ENCODE data around the gene ISG20.
A peak's percentile ranks its signal among the peaks of the same experiment; 100 is the strongest.
"Not testable (repeated sequence)": the region's sequence is repeated elsewhere in the genome, so short reads cannot be mapped to it uniquely, and the experiment has no call there.

ISG20 gene

GRCh38 chr15:88619796-88620195, 19.0 kb upstream of the ISG20 start:
- FAIRE-seq, result no peak

GRCh38 chr15:88620995-88621772, 17.6 kb upstream of the ISG20 start, which contains the start of gene AEN:
TSS of gene AEN (plus strand) at chr15:88621340. CDS start at chr15:88626210, 4,870 bp downstream.
- FAIRE-seq, result peak; percentile 45

- FAIRE-seq, result no peak
These were observed 16.8 kb upstream of the ISG20 start for GRCh38 chr15:88621789-88622604.

GRCh38 chr15:88622605-88622975, 16.2 kb upstream of the ISG20 start:
- no peak for FAIRE-seq

GRCh38 chr15:88623061-88623460, 15.8 kb upstream of the ISG20 start:
- FAIRE-seq, result no peak

- FAIRE-seq, result no peak
These were observed 15.2 kb upstream of the ISG20 start for GRCh38 chr15:88623632-88624031.

GRCh38 chr15:88624156-88624970, 14.5 kb upstream of the ISG20 start:
- FAIRE-seq, result no peak

- no peak for FAIRE-seq
These were observed 13.8 kb upstream of the ISG20 start for GRCh38 chr15:88624971-88625490.

- no peak for FAIRE-seq
These were observed 12.7 kb upstream of the ISG20 start for GRCh38 chr15:88625943-88626741.

GRCh38 chr15:88627463-88627862, 11.4 kb upstream of the ISG20 start:
- FAIRE-seq, result no peak

- no peak for FAIRE-seq
These were observed 10.7 kb upstream of the ISG20 start for GRCh38 chr15:88628018-88628654.

- FAIRE-seq, result no peak
These were observed 9.7 kb upstream of the ISG20 start for GRCh38 chr15:88629071-88629470.

- no peak for FAIRE-seq
These were observed 8.6 kb upstream of the ISG20 start for GRCh38 chr15:88630141-88630721.

- no peak for FAIRE-seq
These were observed 7.9 kb upstream of the ISG20 start for GRCh38 chr15:88630798-88631463.

- FAIRE-seq, result no peak
These were observed 7.3 kb upstream of the ISG20 start for GRCh38 chr15:88631464-88632028.

- not testable (repeated sequence) for FAIRE-seq
These were observed 6.0 kb upstream of the ISG20 start for GRCh38 chr15:88632797-88633196.

- no peak for FAIRE-seq
These were observed 4.4 kb upstream of the ISG20 start for GRCh38 chr15:88634449-88634848.

GRCh38 chr15:88635318-88635717, 3.5 kb upstream of the ISG20 start:
- no peak for FAIRE-seq

GRCh38 chr15:88636050-88636449, 2.8 kb upstream of the ISG20 start:
- no peak for FAIRE-seq

- FAIRE-seq, result no peak
These were observed 2.2 kb upstream of the ISG20 start for GRCh38 chr15:88636654-88637053.
